Measurements from ENCODE around the gene SLC1A3. TPM values are rescaled to one million over a fixed set of nuclear protein-coding genes. Genes with fewer than 3 reads are reported as not detected.

The SLC1A3 gene
- total and polyA plus RNA-seq, 8 donors, result 0.76 to 29.7 (median 3.1) TPM

GRCh38 chr5:36698031-36698430, 91.6 kb downstream of the SLC1A3 start:
- Histone ChIP-seq H3K4me3 (no peak overlapping the region), H3K4me1 (peaks cover under 1 to 4% (median 1%) of the 10 kb centered on the region in 4 donors), H3K27ac (no peak overlapping the region), H3K27me3 (peaks cover 0 to 2% (median 1%) of the 10 kb centered on the region in 3 donors), H3K9me3 (no peaks in the 10 kb centered on the region), H3K36me3 (no peaks in the 10 kb centered on the region)
- TF ChIP-seq POLR2AphosphoS5 (IDR thresholded peaks at IDR 0.05), result no peak
- no peak for TF ChIP-seq CTCF (IDR thresholded peaks at IDR 0.05)
- TF ChIP-seq POLR2A (IDR thresholded peaks at IDR 0.05), result no peak
- TF ChIP-seq EP300 (IDR thresholded peaks at IDR 0.05), result no peak
- intact Hi-C loops (cut with DNase I; ENCODE audit: low total_unique reads), result no loop called here
- 85 to 98% (median 95%) methylated on average over 2 of the region's 2 CpGs for WGBS, 5 donors
- no peak for DNase-seq

- Histone ChIP-seq H3K9me3 (no peaks in the 10 kb centered on the region), H3K4me1 (no peaks in the 10 kb centered on the region), H3K4me3 (no peak overlapping the region), H3K36me3 (no peaks in the 10 kb centered on the region), H3K27me3 (no peaks in the 10 kb centered on the region), H3K27ac (no peak overlapping the region)
- TF ChIP-seq EP300 (IDR thresholded peaks at IDR 0.05) (no peak), POLR2A (IDR thresholded peaks at IDR 0.05) (no peak), CTCF (IDR thresholded peaks at IDR 0.05) (no peak), POLR2AphosphoS5 (IDR thresholded peaks at IDR 0.05) (no peak)
- intact Hi-C loops (cut with DNase I; ENCODE audit: low total_unique reads), result no loop called here
- peak in 1 of 2 donors; percentile 23 for DNase-seq
- WGBS, 5 donors, result 56 to 73% (median 64%) methylated on average over 4 of the region's 4 CpGs
Observed at GRCh38 chr5:36701085-36701698, 94.8 kb downstream of the SLC1A3 start.

- WGBS, 5 donors, result 66 to 81% (median 77%) methylated on average over 5 of the region's 5 CpGs
- H3K4me3 ChIP-seq, result no peak overlapping the region
- H3K27ac ChIP-seq, result no peak overlapping the region
- peaks cover 0 to 10% (median 6%) of the 10 kb centered on the region in 4 donors for H3K9me3 ChIP-seq
- no peaks in the 10 kb centered on the region for H3K27me3 ChIP-seq
- intact Hi-C loops (cut with DNase I; ENCODE audit: low total_unique reads), result no loop called here
- H3K36me3 ChIP-seq, result no peaks in the 10 kb centered on the region
- no peak for TF ChIP-seq EP300 (IDR thresholded peaks at IDR 0.05)
- TF ChIP-seq POLR2A (IDR thresholded peaks at IDR 0.05), result no peak
- peak in 1 of 2 donors; percentile 15 for DNase-seq
- no peaks in the 10 kb centered on the region for H3K4me1 ChIP-seq
Observed at GRCh38 chr5:36703245-36703860, 96.9 kb downstream of the SLC1A3 start.

- Histone ChIP-seq H3K4me1 (no peaks in the 10 kb centered on the region), H3K27me3 (no peaks in the 10 kb centered on the region), H3K9me3 (peaks cover 0 to 10% (median 6%) of the 10 kb centered on the region in 4 donors), H3K36me3 (no peaks in the 10 kb centered on the region), H3K27ac (no peak overlapping the region), H3K4me3 (no peak overlapping the region)
- WGBS, 5 donors, result 17 to 29% (median 22%) methylated on average over 1 of the region's 1 CpG
- peak in 1 of 2 donors; percentile 48 for DNase-seq
- intact Hi-C loops (cut with DNase I; ENCODE audit: low total_unique reads), result no loop called here
- TF ChIP-seq EP300 (IDR thresholded peaks at IDR 0.05), result no peak
- no peak for TF ChIP-seq POLR2A (IDR thresholded peaks at IDR 0.05)
- TF ChIP-seq CTCF (IDR thresholded peaks at IDR 0.05), result no peak
- no peak for TF ChIP-seq POLR2AphosphoS5 (IDR thresholded peaks at IDR 0.05)
Observed at GRCh38 chr5:36704131-36704530, 97.7 kb downstream of the SLC1A3 start.

GRCh38 chr5:36705055-36705454, 98.6 kb downstream of the SLC1A3 start:
- intact Hi-C loops (cut with DNase I; ENCODE audit: low total_unique reads), result no loop called here
- no peak overlapping the region for H3K27ac ChIP-seq

More at GRCh38 chr5:36705055-36705454, 98.6 kb downstream of the SLC1A3 start:
- no peaks in the 10 kb centered on the region for H3K4me1 ChIP-seq
- peaks cover 0 to 10% (median 6%) of the 10 kb centered on the region in 4 donors for H3K9me3 ChIP-seq
- H3K4me3 ChIP-seq, result no peak overlapping the region
- WGBS, 5 donors, result 72 to 85% (median 80%) methylated on average over 3 of the region's 3 CpGs
- DNase-seq, result peak in 1 of 2 donors; percentile 12
- no peaks in the 10 kb centered on the region for H3K27me3 ChIP-seq
- no peak for TF ChIP-seq CTCF (IDR thresholded peaks at IDR 0.05)
- TF ChIP-seq POLR2A (IDR thresholded peaks at IDR 0.05), result no peak
- no peak for TF ChIP-seq EP300 (IDR thresholded peaks at IDR 0.05)
- TF ChIP-seq POLR2AphosphoS5 (IDR thresholded peaks at IDR 0.05), result no peak
- no peaks in the 10 kb centered on the region for H3K36me3 ChIP-seq

Measured in stomach (tissue), 9 donors.